GM19467 (cell line): Measurements from ENCODE around the gene OCA2.
"Not testable (repeated sequence)": the region's sequence is repeated elsewhere in the genome, so short reads cannot be mapped to it uniquely, and the experiment has no call there.

Experiments
- ATAC-seq: cut with Tn5 transposase; IDR thresholded peaks from one replicate; pipeline ENCODE4 v1.9.1; 2021; ENCODE audit warnings: mild to moderate bottlenecking, moderate library complexity; ENCODE audit not compliant: unreplicated experiment

The OCA2 gene

DNA sequence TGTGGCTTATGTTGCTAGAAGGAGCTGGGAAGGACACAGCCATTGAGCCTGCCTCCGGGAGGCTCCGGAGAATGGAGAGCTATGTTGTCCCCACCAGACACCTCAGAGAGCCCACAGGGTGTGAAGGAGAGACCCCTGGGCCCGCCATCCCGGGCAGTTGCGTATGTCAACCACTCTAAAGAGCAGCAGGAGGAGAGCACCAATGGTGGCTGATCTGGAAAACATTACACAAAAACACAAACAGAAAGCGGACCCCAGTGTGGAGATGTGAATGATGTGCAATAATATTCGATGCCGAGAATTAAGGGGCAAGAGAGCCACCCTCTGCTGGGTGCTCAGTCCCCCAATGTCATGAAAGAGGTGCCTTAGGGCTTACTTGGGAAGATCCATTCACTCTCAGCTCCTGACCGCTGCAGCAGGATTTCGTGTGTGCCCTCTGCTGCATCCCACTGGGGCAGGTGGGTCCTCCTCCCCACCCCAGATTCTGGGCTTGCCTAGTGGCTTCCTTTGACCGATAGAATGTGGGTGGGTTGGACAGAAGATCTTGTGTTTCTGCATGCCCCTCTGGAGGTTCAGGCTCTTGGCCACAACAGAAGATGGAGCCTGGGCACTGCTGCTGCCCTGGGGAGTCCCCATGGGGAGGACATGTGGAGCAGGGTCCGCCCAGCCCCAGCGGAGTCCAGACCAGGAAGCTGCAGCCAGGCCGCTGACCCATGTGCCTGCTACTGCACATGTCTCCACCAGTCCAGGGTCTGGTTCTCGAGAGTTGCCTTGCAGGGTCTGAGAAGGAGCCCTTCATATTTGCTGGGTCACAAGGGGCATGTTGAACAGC, 245.3 kb downstream of the OCA2 start:
- no peak for ATAC-seq

DNA sequence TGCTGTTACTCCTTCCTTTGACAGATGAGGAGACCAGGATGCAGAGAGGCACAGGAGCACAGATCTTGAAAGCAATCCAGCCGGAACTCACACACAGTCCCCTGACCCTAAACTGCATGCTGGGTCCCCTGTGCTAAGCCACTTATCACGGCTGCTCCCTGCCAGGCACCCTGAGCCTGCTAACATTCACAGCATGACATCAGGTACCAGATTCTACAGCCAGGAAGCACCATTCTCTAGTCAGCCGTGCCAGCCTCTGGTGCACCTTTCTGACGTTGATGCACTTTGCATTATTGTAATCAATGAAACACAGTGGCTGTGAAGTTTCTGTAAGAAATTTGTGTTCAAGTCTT, 247.3 kb downstream of the OCA2 start:
- no peak for ATAC-seq

DNA sequence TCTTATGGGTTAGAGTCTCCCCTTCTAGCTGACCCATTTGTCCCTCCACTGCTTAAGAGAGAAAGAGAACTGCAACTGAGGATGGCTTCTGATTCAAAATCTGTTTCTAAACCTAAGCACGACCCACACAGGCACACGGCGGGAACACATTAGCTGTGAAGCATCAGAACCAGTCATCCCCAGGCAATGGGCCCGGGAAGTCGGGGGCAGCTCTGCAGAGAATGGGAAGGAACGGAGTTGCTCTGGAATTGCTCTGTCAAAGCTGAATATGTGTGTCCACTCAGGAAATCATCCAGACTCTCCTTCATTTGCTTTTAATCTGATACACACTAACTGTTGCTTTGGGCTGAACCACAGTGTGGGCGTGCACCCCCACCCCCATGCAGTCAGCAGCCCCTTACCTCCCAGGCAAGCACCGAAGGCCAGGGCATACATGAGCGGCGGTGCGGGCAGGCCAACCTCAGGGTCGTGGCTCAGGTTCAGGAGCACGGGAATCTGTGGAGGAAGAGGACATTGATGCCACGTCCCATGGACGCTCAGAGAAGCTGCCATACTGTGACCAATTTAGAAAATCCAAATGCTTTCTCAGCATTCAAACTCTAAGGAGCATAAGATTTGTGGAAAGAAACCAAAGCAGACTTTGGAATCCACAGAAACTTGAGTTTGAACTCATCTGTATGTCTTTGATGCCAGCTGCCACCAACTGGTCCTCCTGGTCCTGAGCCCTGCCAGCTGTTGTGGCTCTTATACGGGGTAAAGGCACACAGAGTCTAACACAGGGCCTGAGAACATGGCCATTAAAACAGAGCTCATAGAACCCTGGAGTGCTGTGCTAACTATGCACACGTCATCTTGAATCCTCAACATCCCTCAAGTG, 247.9 kb downstream of the OCA2 start:
- ATAC-seq = no peak

DNA sequence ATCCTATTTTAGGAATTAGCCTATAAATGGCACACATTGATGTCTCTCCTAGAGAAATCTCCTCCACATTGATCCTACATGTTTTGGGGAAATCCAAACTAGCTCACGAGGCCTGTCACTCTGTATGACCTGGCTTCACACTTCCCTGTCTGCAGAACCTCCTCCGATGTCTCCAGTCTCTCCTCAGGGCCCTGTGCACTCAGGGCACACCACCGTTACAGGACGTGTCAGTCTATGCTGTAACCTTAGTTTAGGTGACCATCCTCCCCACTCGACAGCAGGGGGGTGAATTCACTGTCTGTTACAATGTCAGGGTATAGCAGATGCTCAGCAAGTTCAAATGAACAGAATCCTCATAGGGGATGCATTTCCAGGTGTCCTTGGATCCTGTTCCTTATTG, 249.1 kb downstream of the OCA2 start:
- no peak for ATAC-seq

DNA sequence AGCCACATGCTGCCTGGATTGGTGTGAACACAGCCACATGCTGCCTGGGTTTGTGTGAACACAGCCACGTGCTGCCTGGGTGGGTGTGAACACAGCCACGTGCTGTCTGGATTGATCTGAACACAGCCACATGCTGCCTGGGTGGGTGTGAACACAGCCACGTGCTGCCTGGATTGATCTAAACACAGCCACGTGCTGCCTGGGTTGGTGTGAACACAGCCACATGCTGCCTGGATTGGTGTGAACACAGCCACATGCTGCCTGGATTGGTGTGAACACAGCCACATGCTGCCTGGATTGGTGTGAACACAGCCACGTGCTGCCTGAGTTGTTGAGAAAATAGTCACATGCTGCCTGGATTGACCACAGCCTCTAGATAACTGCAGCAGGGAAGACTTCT, 250.2 kb downstream of the OCA2 start:
- not testable (repeated sequence) for ATAC-seq

DNA sequence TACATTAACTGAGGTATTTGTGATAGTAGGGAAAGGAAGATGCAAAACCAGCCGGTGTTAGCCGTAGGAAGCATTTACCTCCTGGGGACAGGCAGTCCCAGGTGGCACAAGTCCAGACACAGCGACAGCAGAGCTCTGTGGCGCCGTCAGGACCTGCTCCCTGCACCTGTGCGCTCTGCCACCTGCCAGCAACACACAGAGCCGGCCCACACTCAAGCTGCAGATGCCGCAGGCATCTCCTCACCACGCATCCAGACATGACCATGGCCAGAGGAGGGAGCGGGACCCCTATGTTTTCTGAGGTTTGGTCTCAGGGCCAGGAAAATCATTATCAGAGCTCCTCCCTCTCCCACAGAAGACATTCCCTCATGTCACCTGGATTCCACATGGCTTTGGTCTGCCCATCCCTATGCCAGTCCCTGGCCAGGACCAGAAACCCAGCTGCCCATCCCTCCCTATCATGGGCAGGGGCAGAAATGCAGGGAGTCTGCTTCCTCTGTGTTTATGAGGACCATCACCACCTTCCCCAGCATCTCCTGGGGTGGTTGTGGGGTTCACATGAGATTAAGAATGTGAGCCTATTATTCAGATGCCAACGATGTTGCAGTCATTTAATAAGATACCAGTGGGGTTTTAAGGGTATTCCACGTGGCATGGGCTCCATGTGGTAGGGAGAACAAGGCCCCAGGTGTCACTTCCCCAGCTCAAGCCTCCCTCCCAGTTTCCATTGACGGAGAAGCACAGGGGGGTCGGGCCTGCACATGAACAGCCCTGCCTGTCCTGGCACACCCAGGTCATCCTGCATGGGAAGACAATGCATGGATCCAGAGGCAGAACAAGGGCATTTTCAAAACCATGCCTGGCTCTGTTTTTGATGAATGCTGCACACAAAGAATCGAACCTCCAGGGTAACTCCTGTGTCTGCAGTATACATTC, 251.1 kb downstream of the OCA2 start:
- ATAC-seq = no peak

DNA sequence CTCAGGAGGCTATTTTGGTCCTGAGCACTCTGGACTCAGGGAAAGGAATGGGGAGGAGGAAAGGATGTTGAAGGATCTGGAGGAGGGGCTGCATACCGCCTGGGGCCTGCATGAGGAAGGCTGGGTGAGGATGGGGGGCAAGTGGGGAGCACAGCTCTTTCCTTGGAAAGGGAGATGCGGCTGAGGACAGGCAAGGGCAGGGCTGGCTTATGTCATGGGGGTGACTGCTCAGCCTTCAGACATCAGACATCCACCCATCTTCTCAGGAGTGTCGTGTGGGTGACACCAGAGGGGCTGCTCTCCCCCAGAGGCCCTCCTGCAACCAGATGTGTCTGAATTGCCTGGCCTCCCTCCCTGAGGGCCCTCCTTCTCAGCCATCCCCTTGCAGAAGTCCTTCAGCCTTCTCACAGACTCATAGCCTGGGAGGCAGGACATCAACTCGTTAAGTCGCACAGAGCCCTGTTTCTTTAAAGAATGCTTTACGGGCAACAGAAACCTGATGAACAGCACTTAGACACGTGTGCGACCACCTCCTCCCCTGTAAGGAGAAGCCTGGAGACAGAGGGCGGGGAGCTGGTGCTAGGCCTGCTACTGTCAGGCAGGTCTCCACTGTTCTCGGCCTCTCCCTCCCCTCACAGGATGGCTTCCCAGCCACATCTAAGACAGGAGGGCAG, 252.3 kb downstream of the OCA2 start:
- no peak for ATAC-seq

DNA sequence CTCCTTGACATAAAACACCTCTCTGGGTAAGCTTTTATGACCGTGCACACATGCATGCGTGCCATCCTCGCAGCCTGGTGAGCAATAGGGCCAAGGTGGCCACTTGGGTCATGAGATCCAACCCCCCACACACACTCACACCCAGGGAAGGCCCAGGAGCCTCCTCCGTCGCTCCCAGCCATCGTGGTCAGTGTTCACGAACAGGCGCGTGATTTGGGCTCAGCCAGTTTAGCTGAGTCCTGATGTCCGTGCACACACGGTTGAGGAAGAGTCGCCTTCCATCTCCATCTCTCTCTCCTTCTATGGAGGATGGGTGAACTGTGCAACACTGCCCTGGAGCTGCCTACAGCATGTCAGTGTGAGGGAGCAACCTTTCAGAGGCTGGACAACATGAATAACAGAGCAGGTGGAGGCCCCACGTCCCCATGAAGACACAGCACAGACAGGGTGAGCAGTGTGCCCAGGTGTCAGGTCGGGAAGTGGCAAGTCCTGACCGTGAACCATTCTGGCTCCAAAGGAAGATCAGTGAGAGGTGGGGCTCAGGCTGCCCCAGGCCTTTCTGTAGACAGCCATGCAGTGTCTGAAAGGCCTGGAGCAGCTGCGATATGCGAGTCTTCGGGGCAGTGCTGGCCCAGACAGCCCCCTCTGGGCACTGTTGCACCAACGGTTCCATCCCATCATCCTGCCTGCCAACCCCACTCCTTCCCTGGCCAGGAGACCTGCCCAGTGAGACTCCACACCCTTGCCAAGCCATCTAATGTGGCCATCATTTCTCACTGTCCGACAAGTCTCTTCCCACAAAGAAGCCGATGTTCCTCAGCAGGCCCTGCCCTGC, 253.4 kb downstream of the OCA2 start:
- no peak for ATAC-seq

DNA sequence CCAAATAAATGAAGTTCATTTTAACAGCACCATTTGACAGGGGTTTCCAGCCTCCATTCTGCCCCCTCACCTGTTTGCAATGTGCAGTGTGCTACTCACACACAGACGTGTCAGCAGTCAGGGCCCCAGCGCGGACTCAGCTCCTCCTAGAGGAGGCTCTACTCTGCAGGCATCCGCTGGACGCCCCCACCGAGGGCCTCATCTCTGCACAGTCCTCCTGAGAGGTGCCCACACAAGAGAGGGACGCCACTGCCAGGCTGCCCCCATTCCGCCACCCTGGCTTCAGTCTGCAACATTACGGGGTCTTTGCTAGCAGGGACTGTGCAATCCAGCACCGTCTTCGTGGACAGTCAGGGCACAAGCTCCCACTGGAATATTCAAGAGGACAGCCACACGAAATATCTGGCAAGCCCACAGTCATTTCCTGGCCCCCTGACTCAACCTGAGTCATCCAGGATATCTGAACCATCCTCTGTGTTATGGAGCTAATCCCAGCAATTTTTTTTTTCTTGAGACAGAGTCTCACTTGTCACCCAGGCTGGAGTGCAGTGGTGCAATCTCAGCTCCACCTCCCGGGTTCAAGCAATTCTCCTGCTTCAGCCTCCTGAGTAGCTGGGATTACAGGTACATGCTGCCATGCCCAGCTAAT, 255.0 kb downstream of the OCA2 start:
- no peak for ATAC-seq

DNA sequence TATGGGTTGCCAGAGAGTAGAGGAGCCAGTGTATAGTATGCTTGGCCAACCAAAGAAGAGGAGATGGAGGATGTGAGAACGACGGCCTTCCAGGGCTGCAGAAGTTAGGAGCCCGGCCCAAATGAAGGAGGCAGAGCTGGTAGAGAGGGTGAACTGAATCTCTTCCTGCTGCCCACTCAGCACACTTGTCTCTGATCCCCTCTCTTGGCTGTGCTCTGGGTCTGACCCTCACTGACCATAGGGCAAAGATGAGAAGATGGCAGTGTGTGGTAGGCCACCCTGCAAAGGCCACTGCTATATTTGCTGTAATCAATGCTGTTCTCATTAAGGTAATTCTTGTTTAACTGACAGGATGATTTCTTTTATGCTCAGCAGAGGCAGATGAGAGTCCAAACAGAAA, 256.0 kb downstream of the OCA2 start:
- no peak for ATAC-seq

DNA sequence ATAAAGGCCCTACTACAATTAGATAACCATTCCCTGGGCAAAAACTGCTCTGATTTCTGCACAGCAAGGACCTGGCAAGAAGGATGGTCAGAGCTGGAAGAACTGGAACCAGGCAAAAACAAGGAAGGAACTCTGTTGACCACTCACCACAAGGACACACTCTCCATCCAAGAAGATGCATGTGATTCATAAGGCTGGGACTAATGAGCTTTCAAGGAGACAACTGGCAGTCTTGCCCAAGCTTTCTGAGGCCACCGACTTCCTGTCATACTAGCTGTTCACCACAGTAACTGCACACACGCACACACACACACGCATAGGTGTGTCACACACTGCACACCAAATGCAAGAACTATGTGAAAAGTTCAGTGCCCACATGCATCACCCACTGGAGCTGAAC, 256.6 kb downstream of the OCA2 start:
- ATAC-seq = no peak

DNA sequence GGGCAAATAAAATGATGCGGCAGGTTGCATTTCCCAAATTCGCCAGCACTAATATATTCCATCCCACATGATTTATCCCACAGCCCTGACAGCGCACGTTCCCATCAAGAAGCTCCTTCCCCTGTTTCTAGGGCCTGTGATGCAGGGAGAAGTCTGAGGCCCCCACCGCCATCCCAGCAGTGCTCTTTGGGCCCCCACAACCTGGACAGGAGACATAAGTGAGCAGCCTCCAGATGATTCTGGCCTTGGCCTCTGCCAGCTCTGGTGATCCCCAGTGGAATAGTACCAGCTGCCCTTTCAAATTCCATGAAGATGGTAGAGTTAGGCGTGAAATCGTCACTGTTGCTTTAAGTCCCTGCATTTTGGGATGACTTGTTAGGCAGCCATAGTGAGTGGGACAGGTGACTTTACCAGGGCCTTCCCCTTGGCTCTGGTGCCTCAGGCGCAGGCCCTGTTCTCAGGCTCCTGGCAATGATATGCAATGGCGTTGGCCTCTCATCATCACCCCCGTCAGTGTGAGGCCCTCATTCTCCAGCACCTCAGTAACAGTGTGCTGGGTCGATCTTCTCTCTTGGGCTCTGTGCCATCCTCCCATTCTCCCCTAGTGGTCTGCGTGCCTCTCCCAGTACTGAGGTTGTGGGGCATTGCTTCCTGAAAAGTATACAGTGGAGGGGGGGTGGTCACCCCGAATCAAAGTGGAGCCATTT, 263.7 kb downstream of the OCA2 start:
- no peak for ATAC-seq

DNA sequence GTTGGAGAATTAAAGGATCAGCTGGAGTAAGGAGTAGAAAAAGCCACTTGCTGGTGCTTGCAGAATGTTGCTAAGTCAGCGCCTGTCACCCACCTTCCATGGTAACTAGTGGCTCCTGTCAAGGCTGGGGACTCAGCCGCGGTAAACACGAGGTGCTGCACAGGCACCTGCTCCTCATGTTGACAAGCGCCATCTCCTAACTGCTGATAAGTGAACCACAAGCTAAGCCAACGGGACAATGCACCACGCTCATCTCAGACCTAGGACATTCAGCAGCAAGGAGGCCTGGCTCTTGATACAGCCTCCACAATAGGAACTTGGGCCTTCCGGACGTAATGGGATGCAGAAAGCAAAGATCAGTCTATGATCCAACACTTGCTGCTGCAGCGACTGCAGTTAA, 264.4 kb downstream of the OCA2 start:
- ATAC-seq = no peak

DNA sequence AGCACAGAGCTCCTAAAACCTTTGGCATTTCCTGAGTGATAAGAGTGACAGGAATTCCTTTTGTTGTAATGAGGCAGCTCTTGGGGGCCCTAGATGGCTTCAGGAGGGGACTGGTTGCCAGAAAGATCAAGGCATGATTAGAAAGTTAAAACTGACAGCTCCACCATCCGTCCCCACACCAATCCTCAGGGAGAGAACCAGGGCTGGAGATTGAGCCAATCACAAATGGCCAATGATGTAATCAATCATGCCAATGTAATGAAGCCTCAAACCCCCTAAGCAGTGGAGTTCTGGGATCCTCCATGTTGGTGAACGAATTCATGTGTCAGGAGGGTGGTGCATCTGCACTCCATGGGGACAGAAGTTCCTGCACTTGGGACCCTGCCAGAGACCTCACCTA, 265.1 kb downstream of the OCA2 start:
- no peak for ATAC-seq

DNA sequence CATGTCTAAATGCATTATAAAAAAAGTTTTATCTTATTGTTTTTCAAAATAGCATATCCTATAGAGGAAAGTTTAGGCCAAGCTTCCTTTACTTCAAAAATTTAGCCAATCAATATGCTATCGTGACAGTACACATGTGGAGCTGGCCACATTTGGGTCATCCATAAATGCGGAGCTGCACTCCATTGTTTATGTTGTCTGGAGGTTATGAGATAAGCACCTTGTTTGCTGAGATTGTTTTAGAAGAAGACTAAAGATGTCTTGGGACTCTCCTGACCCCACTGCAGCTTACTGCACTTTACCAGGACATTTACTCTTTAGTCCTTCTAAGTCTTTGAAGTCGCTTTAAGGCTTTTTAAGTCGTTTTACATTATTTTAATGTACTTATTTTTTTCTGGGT, 265.9 kb downstream of the OCA2 start:
- ATAC-seq = no peak

DNA sequence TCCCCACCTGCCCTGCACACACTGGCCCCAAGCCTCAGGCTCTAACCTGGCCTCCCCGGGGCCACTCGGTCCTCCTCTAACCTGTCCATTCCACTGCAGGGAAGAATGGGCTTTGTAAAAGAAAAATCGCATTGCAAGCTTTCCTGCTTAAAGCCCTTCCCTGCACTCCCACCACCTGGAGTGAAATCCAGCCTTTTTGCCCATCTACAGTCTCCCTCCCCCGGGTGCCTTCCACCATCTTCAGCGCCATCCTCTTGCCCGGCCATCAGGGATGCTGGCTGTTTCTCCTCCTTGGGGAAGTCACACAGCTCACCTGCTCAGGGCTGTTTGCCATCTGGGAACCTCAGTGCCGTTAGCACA, 266.9 kb downstream of the OCA2 start:
- no peak for ATAC-seq

DNA sequence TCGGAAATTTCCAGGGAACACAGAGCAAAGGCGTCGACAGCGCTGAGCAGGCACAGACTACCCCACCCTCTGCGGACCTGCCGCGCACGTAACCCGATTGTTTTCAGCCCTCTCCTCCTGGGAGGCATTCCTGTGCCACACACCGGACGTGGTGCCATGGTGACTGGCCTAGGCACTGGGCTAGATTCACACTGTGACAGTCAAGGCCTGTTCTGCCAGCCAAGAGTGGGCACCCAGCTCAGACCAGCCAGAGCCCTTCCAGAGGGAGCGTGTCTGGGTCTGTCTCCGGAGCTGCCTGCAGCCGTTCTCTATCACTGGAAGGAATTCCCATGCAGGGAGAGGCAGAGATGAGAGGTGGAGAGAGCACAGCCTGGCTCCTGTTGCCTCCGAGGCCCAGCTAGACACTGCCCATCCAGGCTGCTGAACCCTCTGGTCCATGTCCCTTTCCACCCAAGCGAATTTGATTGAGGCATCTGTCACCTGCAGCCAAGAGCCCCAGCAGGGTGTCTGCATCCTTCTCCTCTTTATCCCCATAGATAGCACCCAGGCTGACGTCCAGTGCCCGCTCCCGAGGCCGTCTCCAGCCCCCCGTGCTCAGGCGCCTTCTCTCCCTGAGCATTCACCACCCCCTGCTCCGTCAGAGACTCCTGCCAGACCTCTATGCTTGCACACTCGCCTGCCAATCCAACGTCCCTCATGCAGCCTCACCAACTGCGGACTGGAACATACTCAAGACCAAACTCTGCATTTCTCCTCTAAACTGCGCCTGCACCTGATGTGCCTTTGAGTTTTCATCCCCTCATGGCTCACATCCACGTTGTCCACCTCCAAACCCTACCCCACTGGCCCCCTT, 267.5 kb downstream of the OCA2 start:
- no peak for ATAC-seq

DNA sequence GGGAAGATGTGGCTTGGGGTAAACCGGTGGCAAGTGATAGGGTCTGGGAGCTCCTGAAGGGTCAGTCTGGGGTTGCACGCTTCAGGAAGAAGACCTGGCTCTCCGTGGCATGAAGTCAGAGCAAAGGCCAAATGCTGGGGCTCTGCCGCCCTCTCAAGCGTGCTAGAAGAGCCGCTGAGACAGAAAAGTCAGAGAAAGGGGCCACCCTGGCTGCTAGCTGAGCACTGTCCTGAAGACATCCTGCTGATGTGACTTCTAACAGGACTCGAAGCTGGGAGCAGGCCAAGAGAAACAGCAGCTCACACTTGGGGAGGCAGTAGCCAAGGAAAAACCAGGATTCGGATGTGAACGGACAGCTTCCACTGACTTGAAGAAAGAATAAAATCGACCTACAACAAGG, 270.4 kb downstream of the OCA2 start:
- ATAC-seq = no peak
